HG03354 (cell line): ENCODE results near the gene KATNAL1.
"Not testable (repeated sequence)": the region's sequence is repeated elsewhere in the genome, so short reads cannot be mapped to it uniquely, and the experiment has no call there.

Experiments
- ATAC-seq: cut with Tn5 transposase; IDR thresholded peaks from one replicate; pipeline ENCODE4 v1.9.1; 2021; ENCODE audit warnings: mild to moderate bottlenecking; ENCODE audit not compliant: unreplicated experiment, poor library complexity, severe bottlenecking

Gene KATNAL1

GRCh38 chr13:30175166-30175565 is 132.2 kb downstream of the KATNAL1 start:
- no peak for ATAC-seq

DNA sequence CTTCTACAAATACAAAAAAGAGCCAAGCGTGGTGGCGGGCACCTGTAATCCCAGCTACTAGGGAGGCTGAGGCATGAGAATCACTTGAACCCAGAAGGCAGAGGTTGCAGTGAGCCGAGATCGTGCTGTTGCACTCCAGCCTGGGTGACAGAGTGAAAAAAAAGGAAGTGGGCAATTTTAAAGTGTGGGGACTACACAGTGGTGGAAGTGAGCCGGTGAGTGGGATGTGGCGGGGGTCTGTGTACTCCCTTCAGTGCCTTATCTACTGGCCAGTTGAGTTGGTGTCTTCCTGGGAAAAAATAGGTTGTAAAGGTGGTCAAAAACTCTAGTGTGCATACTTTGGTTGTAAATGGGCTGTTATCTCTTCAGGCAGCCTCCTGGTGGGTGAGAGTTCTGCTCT is 133.1 kb downstream of the KATNAL1 start:
- not testable (repeated sequence) for ATAC-seq

- ATAC-seq = no peak
Observed at GRCh38 chr13:30173303-30173610, 134.1 kb downstream of the KATNAL1 start.

- ATAC-seq = no peak
Observed at GRCh38 chr13:30172593-30173302, 134.6 kb downstream of the KATNAL1 start.

- ATAC-seq = no peak
Observed at GRCh38 chr13:30170569-30170968, 136.8 kb downstream of the KATNAL1 start.

DNA sequence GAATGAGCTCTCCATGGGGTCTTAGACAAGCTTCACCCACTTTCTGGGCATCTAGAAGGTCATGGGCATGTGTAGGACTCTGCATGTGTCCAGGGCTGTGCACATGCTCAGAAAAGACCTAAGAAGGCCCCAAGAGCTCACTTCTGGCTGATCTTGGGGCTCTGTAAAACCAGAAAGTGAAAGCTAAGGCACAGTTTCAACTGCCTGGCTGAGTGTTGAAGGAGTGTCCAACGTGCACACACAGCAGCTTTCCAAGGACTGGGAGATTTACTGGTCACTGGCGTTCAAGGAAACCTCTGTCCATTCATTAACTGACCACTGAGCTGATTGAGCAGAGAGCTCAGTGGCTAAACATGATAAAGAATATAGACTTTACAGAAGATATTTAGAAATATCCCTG is 137.9 kb downstream of the KATNAL1 start:
- no peak for ATAC-seq

GRCh38 chr13:30165796-30166195 is 141.6 kb downstream of the KATNAL1 start:
- no peak for ATAC-seq

GRCh38 chr13:30165071-30165470 is 142.3 kb downstream of the KATNAL1 start:
- ATAC-seq = no peak

GRCh38 chr13:30164146-30164545 is 143.2 kb downstream of the KATNAL1 start:
- no peak for ATAC-seq

DNA sequence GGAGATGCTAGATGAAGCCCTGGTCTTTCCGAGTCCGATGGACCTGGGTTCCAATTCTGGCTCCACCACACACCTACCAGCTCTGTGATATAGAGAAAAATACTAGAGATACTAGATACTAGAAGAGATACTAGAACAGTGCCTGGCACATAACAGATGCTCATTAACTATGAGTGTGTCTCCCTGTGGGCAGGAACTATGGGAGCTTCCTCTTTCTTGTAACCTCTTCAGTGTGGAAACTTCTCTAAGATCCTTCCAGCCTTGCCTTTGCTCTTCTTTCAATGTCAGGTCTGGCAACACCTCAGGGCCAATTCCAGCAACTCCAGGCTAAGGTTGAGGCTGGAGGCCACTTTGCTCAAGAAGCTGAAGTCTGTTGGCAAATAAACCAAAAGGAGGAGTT is 143.9 kb downstream of the KATNAL1 start:
- ATAC-seq = no peak

GRCh38 chr13:30159446-30159839 is 147.9 kb downstream of the KATNAL1 start:
- ATAC-seq = no peak

DNA sequence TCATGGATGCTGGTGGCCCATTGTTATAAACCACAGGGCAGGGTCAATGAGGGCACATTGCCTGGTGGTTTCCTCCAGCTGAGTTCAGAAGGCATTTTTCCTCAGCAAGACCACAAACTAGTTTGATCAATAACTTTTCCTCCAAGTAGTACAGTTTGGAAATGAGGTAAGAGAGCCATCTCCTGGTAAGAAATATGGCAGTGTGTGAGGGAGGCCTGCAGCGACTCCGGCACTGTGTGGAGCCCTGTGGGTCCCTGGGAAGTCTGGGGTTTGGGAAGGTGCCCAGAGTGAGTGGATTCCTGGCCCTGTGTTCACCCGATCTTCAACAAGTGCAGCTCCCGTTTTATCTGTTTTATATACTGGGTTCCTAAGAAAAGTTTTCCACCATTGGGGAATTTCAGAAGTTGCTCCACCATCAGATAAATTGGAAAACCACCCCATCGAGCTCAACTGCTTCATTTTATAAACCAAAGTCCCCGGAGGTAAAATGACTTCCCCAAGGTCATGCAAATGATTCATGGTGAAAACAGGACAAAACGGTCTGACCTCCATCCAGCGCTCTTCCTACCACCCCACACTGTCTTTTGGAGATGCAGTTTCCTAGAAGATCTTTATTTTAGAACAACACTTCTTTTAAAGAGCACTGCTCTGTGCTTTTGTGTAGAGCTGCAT is 148.4 kb downstream of the KATNAL1 start:
- no peak for ATAC-seq

GRCh38 chr13:30157616-30157993 is 149.7 kb downstream of the KATNAL1 start:
- peak; percentile 59 for ATAC-seq

GRCh38 chr13:30156826-30157615 is 150.3 kb downstream of the KATNAL1 start:
- ATAC-seq = no peak

DNA sequence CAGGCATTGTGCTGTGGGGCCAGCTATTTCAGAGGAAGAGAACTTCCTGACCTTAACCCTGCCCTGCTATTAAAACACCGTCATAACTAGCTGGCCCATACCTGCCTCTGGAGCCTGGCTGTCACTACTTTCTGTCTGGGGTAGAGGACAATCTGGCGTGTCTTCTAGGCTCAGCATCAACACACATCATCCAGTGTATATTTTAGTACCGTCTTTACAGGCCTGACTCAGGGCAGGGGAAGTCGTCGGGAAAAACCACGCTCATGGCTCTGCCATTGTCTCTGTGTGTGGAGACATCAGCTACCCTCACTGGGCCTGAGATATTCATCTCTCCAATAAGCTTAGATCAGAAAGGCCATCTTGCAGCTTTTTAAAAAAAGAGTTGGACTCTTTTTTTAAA is 151.1 kb downstream of the KATNAL1 start:
- no peak for ATAC-seq

DNA sequence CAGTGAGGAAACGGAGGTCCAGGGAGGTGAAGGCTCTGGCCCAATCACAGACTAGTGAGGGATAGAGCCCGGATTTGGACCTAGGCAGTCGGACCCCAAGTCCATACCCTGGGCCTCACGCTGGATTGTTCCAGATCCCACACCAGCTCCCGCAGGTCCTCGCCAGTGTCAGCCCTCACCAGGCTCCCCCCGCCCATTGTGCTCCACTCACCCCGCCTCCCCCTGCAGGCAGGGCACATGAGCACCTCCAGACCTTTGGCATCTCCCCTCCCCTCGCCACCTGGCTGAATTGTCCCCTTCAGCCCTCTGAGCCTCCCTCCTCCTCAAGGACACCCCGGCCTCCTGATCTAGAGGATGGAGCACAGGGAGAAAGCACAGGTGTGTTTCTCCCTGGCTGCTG is 152.4 kb downstream of the KATNAL1 start:
- no peak for ATAC-seq

DNA sequence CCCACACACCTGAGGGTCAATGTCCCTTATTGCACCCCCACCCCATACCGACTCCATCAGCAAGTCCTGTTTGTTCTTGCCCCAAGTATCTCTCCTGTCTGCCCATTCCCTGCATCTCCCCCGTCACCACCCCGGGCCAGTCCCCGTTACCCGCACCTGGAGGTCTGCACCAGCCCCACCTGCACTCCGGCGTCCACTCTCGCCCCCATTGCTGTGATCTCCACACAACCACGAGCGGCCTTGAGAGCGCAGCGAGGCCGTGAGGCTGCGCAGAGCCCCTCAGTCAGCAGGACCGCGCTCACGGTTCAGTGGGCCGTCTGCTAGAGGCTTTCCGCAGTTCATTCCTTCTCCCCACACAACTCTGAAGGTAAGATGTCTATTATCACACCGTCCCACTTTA is 152.8 kb downstream of the KATNAL1 start:
- ATAC-seq = no peak

- ATAC-seq = no peak
Observed at GRCh38 chr13:30153545-30154426, 153.6 kb downstream of the KATNAL1 start.
